GM23338 (cell line): ENCODE measurements around the gene XKRX. TPM values are rescaled to one million over a fixed set of nuclear protein-coding genes. Genes with fewer than 3 reads are reported as not detected.
A peak's percentile ranks its signal among the peaks of the same experiment; 100 is the strongest.

Source experiments
- ATAC-seq: fragments of 200-7000 bp; cut with Tn5 transposase; 3 replicates; pipeline ENCODE4 v1.9.1; 2020
- DNase-seq: peaks from one replicate; pipeline ENCODE4 v3.0.0-alpha.2; 2015; ENCODE audit warnings: low spot score
- H2AFZ ChIP-seq: fragments of 200-600 bp; sonication (generic); 2 replicates; pipeline ENCODE4 v1.8.0; 2016; ENCODE audit warnings: antibody characterized with exemption, mild to moderate bottlenecking, moderate library complexity
- H3F3A ChIP-seq: fragments of 200-600 bp; sonication (generic); replicated peaks from 2 replicates; pipeline ENCODE4 v1.8.0; 2017; ENCODE audit warnings: antibody characterized with exemption, mixed run types, low read depth
- H3K27ac ChIP-seq: fragments of 200-600 bp; sonication (generic); 2 replicates; pipeline ENCODE4 v1.6.1; 2016; ENCODE audit warnings: low read depth
- H3K27me3 ChIP-seq: fragments of 200-600 bp; sonication (generic); 2 replicates; pipeline ENCODE4 v1.8.0; 2016; ENCODE audit warnings: mild to moderate bottlenecking, mixed run types, moderate library complexity; ENCODE audit not compliant: insufficient read depth
- H3K36me3 ChIP-seq: fragments of 200-600 bp; sonication (generic); 2 replicates; pipeline ENCODE4 v1.8.0; 2016; ENCODE audit warnings: mild to moderate bottlenecking; ENCODE audit not compliant: insufficient read depth
- H3K4me1 ChIP-seq: fragments of 200-600 bp; sonication (generic); 2 replicates; pipeline ENCODE4 v1.8.0; 2016; ENCODE audit warnings: mild to moderate bottlenecking, moderate library complexity; ENCODE audit not compliant: insufficient read depth
- H3K4me2 ChIP-seq: fragments of 200-600 bp; sonication (generic); 2 replicates; pipeline ENCODE4 v1.7.1; 2017; ENCODE audit warnings: mixed run types
- H3K4me3 ChIP-seq: fragments of 200-600 bp; sonication (generic); 2 replicates; pipeline ENCODE4 v1.6.1; 2016; ENCODE audit warnings: mixed run types
- H3K79me2 ChIP-seq: fragments of 200-600 bp; sonication (generic); replicated peaks from 2 replicates; pipeline ENCODE4 v1.8.0; 2017; ENCODE audit warnings: mild to moderate bottlenecking; ENCODE audit not compliant: insufficient read depth
- H3K9me2 ChIP-seq: fragments of 200-600 bp; sonication (generic); 2 replicates; pipeline ENCODE4 v1.8.0; 2017; ENCODE audit not compliant: insufficient read depth
- H4K20me1 ChIP-seq: fragments of 200-600 bp; sonication (generic); replicated peaks from 2 replicates; pipeline ENCODE4 v1.8.0; 2017; ENCODE audit warnings: mild to moderate bottlenecking; ENCODE audit not compliant: insufficient read depth
- H3K27ac Mint-ChIP-seq: 2 replicates; pipeline ENCODE4 v1.8.0; 2020; ENCODE audit warnings: inconsistent platforms, mild to moderate bottlenecking, moderate library complexity, mixed read lengths
- H3K27me3 Mint-ChIP-seq: 3 replicates; pipeline ENCODE4 v1.8.0; 2022; ENCODE audit warnings: low read depth, mild to moderate bottlenecking, moderate library complexity, mixed read lengths, inconsistent platforms; ENCODE audit not compliant: insufficient read depth, poor library complexity
- H3K36me3 Mint-ChIP-seq: 3 replicates; pipeline ENCODE4 v1.8.0; 2021; ENCODE audit warnings: low read depth, mild to moderate bottlenecking, inconsistent platforms, moderate library complexity, mixed read lengths
- H3K4me1 Mint-ChIP-seq: 3 replicates; pipeline ENCODE4 v1.8.0; 2020; ENCODE audit warnings: mild to moderate bottlenecking, inconsistent platforms, mixed read lengths
- H3K4me3 Mint-ChIP-seq: 3 replicates; pipeline ENCODE4 v1.8.0; 2021; ENCODE audit warnings: moderate library complexity, mild to moderate bottlenecking, inconsistent platforms, mixed read lengths
- H3K9me3 Mint-ChIP-seq: 3 replicates; pipeline ENCODE4 v1.8.0; 2020; ENCODE audit warnings: moderate library complexity, mild to moderate bottlenecking, inconsistent platforms, mixed read lengths
- CREB1 ChIP-seq: fragments of 250-450 bp; sonication (Bioruptor Pico); IDR thresholded peaks from 2 replicates; pipeline ENCODE4 v1.5.0; 2020; ENCODE audit warnings: low read depth, mild to moderate bottlenecking, moderate library complexity
- ETS1 ChIP-seq: IDR thresholded peaks from 2 replicates; pipeline ENCODE4 v1.6.1; 2016; ENCODE audit warnings: antibody characterized with exemption
- EZH2 ChIP-seq: fragments of 200-600 bp; sonication (generic); IDR thresholded peaks from one replicate; pipeline ENCODE4 v1.8.0; 2017; ENCODE audit warnings: antibody characterized with exemption, mild to moderate bottlenecking, low read depth; ENCODE audit not compliant: unreplicated experiment
- EZH2phosphoT487 ChIP-seq: fragments of 200-600 bp; sonication (generic); IDR thresholded peaks from one replicate; pipeline ENCODE4 v1.8.1; 2018; ENCODE audit warnings: antibody characterized with exemption; ENCODE audit not compliant: unreplicated experiment
- JUNB ChIP-seq: IDR thresholded peaks from one replicate; pipeline ENCODE4 v1.6.1; 2016; ENCODE audit warnings: antibody characterized with exemption; ENCODE audit not compliant: unreplicated experiment
- POLR2AphosphoS5 ChIP-seq: IDR thresholded peaks from 2 replicates; pipeline ENCODE4 v1.6.1; 2016; ENCODE audit warnings: antibody characterized with exemption, low read depth
- STAT1 ChIP-seq: IDR thresholded peaks from one replicate; pipeline ENCODE4 v1.6.1; 2016; ENCODE audit warnings: antibody characterized with exemption; ENCODE audit not compliant: unreplicated experiment
- long read RNA-seq: library from polyadenylated mRNA; unstranded; transcript quantifications from one replicate; pipeline ENCODE4 v2.0.0, GENCODE V29; 2020; ENCODE audit not compliant: unreplicated experiment
- polyA plus RNA-seq: library from polyadenylated mRNA; unstranded; fragments of >200 nt; fragmentation: Nextera tagmentation; extraction: Ambion mirVana; gene quantifications from 2 replicates; pipeline ENCODE4 v1.2.1, GENCODE V29; 2016
- total RNA-seq: library from RNA; depleted of rRNA; stranded (reverse); fragments of >200 nt; shearing (Covaris generic); gene quantifications from 2 replicates; pipeline ENCODE4 v1.2.3, GENCODE V29; 2014; rRNA removed
- TF ChIP-seq, protein P1 (sequence below), 2 experiments: fragments of 200-600 bp in 1 of 2; sonication (generic) in 1 of 2; conservative IDR thresholded peaks; 2 replicates each; pipeline versions ENCODE4 v1.5.1 to v1.6.1; 2016 to 2017; ENCODE audit warnings: antibody characterized with exemption in 2 of 2, low read depth in 2 of 2, mild to moderate bottlenecking in 2 of 2, moderate library complexity in 1 of 2
- TF ChIP-seq, protein P2 (sequence below): fragments of 250-450 bp; sonication (Bioruptor Pico); IDR thresholded peaks from 2 replicates; pipeline ENCODE4 v1.5.0; 2020; ENCODE audit warnings: mild to moderate bottlenecking, moderate library complexity

Gene XKRX
- total RNA-seq (0.83 and 1.6 TPM in 2 replicates), polyA plus RNA-seq (0.16 and 0.19 TPM in 2 replicates)
- long read RNA-seq = 0 reads

GRCh38 chrX:100928660-100929613 is at the start of gene XKRX:
Gene XKRX, minus strand, starts transcription at chrX:100928917. Its CDS starts 613 bp downstream, at chrX:100928304.
- H2AFZ ChIP-seq = peak within 1 kb of the TSS; percentile 90

More at GRCh38 chrX:100928660-100929613, at the start of gene XKRX:
- Histone ChIP-seq H4K20me1 (no peaks in the 10 kb centered on the region), H3K27ac (no peak within 1 kb of the TSS), H3K79me2 (no peaks in the 10 kb centered on the region), H3K4me2 (peak within 1 kb of the TSS; percentile 80), H3K4me3 (peak within 1 kb of the TSS; percentile 69), H3K9me2 (no peaks in the 10 kb centered on the region), H3F3A (no peaks in the 10 kb centered on the region), H3K27me3 (peaks cover 13% of the 10 kb centered on the region), H3K4me1 (no peaks in the 10 kb centered on the region), H3K36me3 (no peaks in the 10 kb centered on the region)
- Mint-ChIP-seq H3K27me3 (peaks cover 12% of the 10 kb centered on the region), H3K4me3 (peak within 1 kb of the TSS; percentile 89), H3K9me3 (no peaks in the 10 kb centered on the region; the same call in 2 of the 3 replicates), H3K4me1 (peaks cover 2% of the 10 kb centered on the region; the same call in 2 of the 3 replicates), H3K27ac (no peak within 1 kb of the TSS), H3K36me3 (peaks cover 3% of the 10 kb centered on the region; the same call in 1 of the 3 replicates)
- DNase-seq (peak; percentile 82), ATAC-seq (peak; percentile 97)
- no peak for TF ChIP-seq ETS1
- no peak for TF ChIP-seq EZH2phosphoT487
- no peak for TF ChIP-seq STAT1
- no peak for TF ChIP-seq CREB1 (CRISPR knock-in tag)
- TF ChIP-seq, protein P1, sequence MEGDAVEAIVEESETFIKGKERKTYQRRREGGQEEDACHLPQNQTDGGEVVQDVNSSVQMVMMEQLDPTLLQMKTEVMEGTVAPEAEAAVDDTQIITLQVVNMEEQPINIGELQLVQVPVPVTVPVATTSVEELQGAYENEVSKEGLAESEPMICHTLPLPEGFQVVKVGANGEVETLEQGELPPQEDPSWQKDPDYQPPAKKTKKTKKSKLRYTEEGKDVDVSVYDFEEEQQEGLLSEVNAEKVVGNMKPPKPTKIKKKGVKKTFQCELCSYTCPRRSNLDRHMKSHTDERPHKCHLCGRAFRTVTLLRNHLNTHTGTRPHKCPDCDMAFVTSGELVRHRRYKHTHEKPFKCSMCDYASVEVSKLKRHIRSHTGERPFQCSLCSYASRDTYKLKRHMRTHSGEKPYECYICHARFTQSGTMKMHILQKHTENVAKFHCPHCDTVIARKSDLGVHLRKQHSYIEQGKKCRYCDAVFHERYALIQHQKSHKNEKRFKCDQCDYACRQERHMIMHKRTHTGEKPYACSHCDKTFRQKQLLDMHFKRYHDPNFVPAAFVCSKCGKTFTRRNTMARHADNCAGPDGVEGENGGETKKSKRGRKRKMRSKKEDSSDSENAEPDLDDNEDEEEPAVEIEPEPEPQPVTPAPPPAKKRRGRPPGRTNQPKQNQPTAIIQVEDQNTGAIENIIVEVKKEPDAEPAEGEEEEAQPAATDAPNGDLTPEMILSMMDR (conservative IDR thresholded peaks at IDR 0.05; ENCODE audit: low read depth in 2 of 2) = no peak
- no peak for TF ChIP-seq JUNB
- TF ChIP-seq EZH2 = no peak
- TF ChIP-seq, protein P2, sequence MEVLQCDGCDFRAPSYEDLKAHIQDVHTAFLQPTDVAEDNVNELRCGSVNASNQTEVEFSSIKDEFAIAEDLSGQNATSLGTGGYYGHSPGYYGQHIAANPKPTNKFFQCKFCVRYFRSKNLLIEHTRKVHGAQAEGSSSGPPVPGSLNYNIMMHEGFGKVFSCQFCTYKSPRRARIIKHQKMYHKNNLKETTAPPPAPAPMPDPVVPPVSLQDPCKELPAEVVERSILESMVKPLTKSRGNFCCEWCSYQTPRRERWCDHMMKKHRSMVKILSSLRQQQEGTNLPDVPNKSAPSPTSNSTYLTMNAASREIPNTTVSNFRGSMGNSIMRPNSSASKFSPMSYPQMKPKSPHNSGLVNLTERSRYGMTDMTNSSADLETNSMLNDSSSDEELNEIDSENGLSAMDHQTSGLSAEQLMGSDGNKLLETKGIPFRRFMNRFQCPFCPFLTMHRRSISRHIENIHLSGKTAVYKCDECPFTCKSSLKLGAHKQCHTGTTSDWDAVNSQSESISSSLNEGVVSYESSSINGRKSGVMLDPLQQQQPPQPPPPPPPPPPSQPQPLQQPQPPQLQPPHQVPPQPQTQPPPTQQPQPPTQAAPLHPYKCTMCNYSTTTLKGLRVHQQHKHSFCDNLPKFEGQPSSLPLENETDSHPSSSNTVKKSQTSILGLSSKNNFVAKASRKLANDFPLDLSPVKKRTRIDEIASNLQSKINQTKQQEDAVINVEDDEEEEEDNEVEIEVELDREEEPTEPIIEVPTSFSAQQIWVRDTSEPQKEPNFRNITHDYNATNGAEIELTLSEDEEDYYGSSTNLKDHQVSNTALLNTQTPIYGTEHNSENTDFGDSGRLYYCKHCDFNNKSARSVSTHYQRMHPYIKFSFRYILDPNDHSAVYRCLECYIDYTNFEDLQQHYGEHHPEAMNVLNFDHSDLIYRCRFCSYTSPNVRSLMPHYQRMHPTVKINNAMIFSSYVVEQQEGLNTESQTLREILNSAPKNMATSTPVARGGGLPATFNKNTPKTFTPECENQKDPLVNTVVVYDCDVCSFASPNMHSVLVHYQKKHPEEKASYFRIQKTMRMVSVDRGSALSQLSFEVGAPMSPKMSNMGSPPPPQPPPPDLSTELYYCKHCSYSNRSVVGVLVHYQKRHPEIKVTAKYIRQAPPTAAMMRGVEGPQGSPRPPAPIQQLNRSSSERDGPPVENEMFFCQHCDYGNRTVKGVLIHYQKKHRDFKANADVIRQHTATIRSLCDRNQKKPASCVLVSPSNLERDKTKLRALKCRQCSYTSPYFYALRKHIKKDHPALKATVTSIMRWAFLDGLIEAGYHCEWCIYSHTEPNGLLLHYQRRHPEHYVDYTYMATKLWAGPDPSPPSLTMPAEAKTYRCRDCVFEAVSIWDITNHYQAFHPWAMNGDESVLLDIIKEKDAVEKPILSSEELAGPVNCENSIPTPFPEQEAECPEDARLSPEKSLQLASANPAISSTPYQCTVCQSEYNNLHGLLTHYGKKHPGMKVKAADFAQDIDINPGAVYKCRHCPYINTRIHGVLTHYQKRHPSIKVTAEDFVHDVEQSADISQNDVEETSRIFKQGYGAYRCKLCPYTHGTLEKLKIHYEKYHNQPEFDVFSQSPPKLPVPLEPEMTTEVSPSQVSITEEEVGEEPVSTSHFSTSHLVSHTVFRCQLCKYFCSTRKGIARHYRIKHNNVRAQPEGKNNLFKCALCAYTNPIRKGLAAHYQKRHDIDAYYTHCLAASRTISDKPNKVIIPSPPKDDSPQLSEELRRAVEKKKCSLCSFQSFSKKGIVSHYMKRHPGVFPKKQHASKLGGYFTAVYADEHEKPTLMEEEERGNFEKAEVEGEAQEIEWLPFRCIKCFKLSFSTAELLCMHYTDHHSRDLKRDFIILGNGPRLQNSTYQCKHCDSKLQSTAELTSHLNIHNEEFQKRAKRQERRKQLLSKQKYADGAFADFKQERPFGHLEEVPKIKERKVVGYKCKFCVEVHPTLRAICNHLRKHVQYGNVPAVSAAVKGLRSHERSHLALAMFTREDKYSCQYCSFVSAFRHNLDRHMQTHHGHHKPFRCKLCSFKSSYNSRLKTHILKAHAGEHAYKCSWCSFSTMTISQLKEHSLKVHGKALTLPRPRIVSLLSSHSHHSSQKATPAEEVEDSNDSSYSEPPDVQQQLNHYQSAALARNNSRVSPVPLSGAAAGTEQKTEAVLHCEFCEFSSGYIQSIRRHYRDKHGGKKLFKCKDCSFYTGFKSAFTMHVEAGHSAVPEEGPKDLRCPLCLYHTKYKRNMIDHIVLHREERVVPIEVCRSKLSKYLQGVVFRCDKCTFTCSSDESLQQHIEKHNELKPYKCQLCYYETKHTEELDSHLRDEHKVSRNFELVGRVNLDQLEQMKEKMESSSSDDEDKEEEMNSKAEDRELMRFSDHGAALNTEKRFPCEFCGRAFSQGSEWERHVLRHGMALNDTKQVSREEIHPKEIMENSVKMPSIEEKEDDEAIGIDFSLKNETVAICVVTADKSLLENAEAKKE (CRISPR knock-in tag) = no peak
- TF ChIP-seq POLR2AphosphoS5 = no peak
